Adipocyte (in vitro differentiated cells): Measurements from ENCODE around the gene BEST1.

Source experiments
- DNase-seq: peaks from one replicate; pipeline ENCODE4 v3.0.0-alpha.2; 2015; ENCODE audit warnings: low read depth
- H3K27me3 ChIP-seq: replicated peaks from 2 replicates; pipeline ENCODE4 v1.7.0; 2013; ENCODE audit warnings: mild to moderate bottlenecking, low read length, moderate library complexity; ENCODE audit not compliant: control insufficient read depth, insufficient read depth
- H3K36me3 ChIP-seq: 2 replicates; pipeline ENCODE4 v1.7.0; 2013; ENCODE audit warnings: low read length, mild to moderate bottlenecking, moderate library complexity; ENCODE audit not compliant: control insufficient read depth, insufficient read depth, severe bottlenecking
- H3K4me1 ChIP-seq: 2 replicates; pipeline ENCODE4 v1.7.0; 2013; ENCODE audit warnings: mild to moderate bottlenecking, low read length, moderate library complexity; ENCODE audit not compliant: control insufficient read depth, insufficient read depth
- H3K4me3 ChIP-seq: 2 replicates; pipeline ENCODE4 v1.7.0; 2013; ENCODE audit warnings: mild to moderate bottlenecking, low read length, moderate library complexity
- H3K9ac ChIP-seq: 2 replicates; pipeline ENCODE4 v1.7.0; 2013; ENCODE audit warnings: mild to moderate bottlenecking, low read length, moderate library complexity
- H3K9me3 ChIP-seq: 2 replicates; pipeline ENCODE4 v1.7.0; 2013; ENCODE audit warnings: mild to moderate bottlenecking, low read length, moderate library complexity; ENCODE audit not compliant: control insufficient read depth

Gene BEST1

GRCh38 chr11:61967924-61968757, 18.0 kb downstream of the BEST1 start:
- no peaks in the 10 kb centered on the region for H3K27me3 ChIP-seq
- peaks cover 59% of the 10 kb centered on the region for H3K4me1 ChIP-seq
- peak overlapping the region; percentile 98 for H3K4me3 ChIP-seq
- peak; percentile 41 for DNase-seq
- H3K9ac ChIP-seq: peak overlapping the region; percentile 100
- no peaks in the 10 kb centered on the region for H3K9me3 ChIP-seq
- peaks cover 28% of the 10 kb centered on the region for H3K36me3 ChIP-seq

GRCh38 chr11:61968758-61969390, 18.7 kb downstream of the BEST1 start:
- no peaks in the 10 kb centered on the region for H3K27me3 ChIP-seq
- no peak for DNase-seq
- peaks cover 59% of the 10 kb centered on the region for H3K4me1 ChIP-seq
- peaks cover 25% of the 10 kb centered on the region for H3K36me3 ChIP-seq
- H3K9ac ChIP-seq: peak overlapping the region; percentile 100
- peak overlapping the region; percentile 98 for H3K4me3 ChIP-seq
- no peaks in the 10 kb centered on the region for H3K9me3 ChIP-seq

- Histone ChIP-seq H3K9me3 (no peaks in the 10 kb centered on the region), H3K36me3 (peaks cover 20% of the 10 kb centered on the region), H3K9ac (peak overlapping the region; percentile 100), H3K4me3 (peak overlapping the region; percentile 98), H3K27me3 (no peaks in the 10 kb centered on the region), H3K4me1 (peaks cover 58% of the 10 kb centered on the region)
- DNase-seq: no peak
Observed at GRCh38 chr11:61969391-61969758, 19.2 kb downstream of the BEST1 start.

- peak overlapping the region; percentile 98 for H3K4me3 ChIP-seq
- H3K36me3 ChIP-seq: peaks cover 14% of the 10 kb centered on the region
- H3K27me3 ChIP-seq: no peaks in the 10 kb centered on the region
- peak; percentile 90 for DNase-seq
- peak overlapping the region; percentile 100 for H3K9ac ChIP-seq
- H3K9me3 ChIP-seq: no peaks in the 10 kb centered on the region
- peaks cover 52% of the 10 kb centered on the region for H3K4me1 ChIP-seq
Observed at GRCh38 chr11:61969838-61970662, 19.9 kb downstream of the BEST1 start.

GRCh38 chr11:61971248-61972111, 21.3 kb downstream of the BEST1 start:
- peak; percentile 99 for DNase-seq
- Histone ChIP-seq H3K9ac (peak overlapping the region; percentile 100), H3K9me3 (no peaks in the 10 kb centered on the region), H3K4me1 (peaks cover 61% of the 10 kb centered on the region), H3K27me3 (no peaks in the 10 kb centered on the region), H3K4me3 (peak overlapping the region; percentile 48), H3K36me3 (peaks cover under 1% of the 10 kb centered on the region)

- Histone ChIP-seq H3K9me3 (no peaks in the 10 kb centered on the region), H3K4me1 (peaks cover 61% of the 10 kb centered on the region), H3K4me3 (peak overlapping the region; percentile 60), H3K9ac (peak overlapping the region; percentile 88), H3K36me3 (no peaks in the 10 kb centered on the region), H3K27me3 (no peaks in the 10 kb centered on the region)
- DNase-seq: no peak
Observed at GRCh38 chr11:61972112-61972671, 22.0 kb downstream of the BEST1 start.

- Histone ChIP-seq H3K9me3 (no peaks in the 10 kb centered on the region), H3K4me3 (peak overlapping the region; percentile 60), H3K27me3 (no peaks in the 10 kb centered on the region), H3K36me3 (no peaks in the 10 kb centered on the region), H3K9ac (peak overlapping the region; percentile 88), H3K4me1 (peaks cover 61% of the 10 kb centered on the region)
- peak; percentile 96 for DNase-seq
Observed at GRCh38 chr11:61972672-61973475, 22.7 kb downstream of the BEST1 start.

- Histone ChIP-seq H3K4me3 (peak overlapping the region; percentile 55), H3K9me3 (no peaks in the 10 kb centered on the region), H3K4me1 (peaks cover 62% of the 10 kb centered on the region), H3K9ac (peak overlapping the region; percentile 88), H3K36me3 (no peaks in the 10 kb centered on the region), H3K27me3 (no peaks in the 10 kb centered on the region)
- peak; percentile 31 for DNase-seq
Observed at GRCh38 chr11:61973476-61974162, 23.5 kb downstream of the BEST1 start.

GRCh38 chr11:61974766-61975631, 24.8 kb downstream of the BEST1 start:
- no peak for DNase-seq
- Histone ChIP-seq H3K4me3 (no peak overlapping the region), H3K9ac (no peak overlapping the region), H3K27me3 (no peaks in the 10 kb centered on the region), H3K9me3 (no peaks in the 10 kb centered on the region), H3K4me1 (peaks cover 55% of the 10 kb centered on the region), H3K36me3 (no peaks in the 10 kb centered on the region)
